ENCODE results near the gene CYP4X1.
"Not testable (repeated sequence)": the region's sequence is repeated elsewhere in the genome, so short reads cannot be mapped to it uniquely, and the experiment has no call there.

Gene CYP4X1

GRCh38 chr1:47023268-47024140 lies at the start of gene CYP4X1:
TSS of gene CYP4X1 (plus strand) at chr1:47023669. CDS start at chr1:47023818, 149 bp downstream.
- DNase-seq (ENCODE audit: low read depth in 2 of 2) = no peak

GRCh38 chr1:46983166-46983829 lies 40.2 kb upstream of the CYP4X1 start:
- DNase-seq (ENCODE audit: low read depth in 2 of 2) = no peak

GRCh38 chr1:46983830-46984586 lies 39.5 kb upstream of the CYP4X1 start:
- no peak for DNase-seq (ENCODE audit: low read depth in 2 of 2)

- not testable (repeated sequence) for DNase-seq (ENCODE audit: low read depth in 2 of 2)
These were observed 32.9 kb upstream of the CYP4X1 start for GRCh38 chr1:46990541-46990940.

GRCh38 chr1:46991083-46991923 lies 32.2 kb upstream of the CYP4X1 start:
- DNase-seq (ENCODE audit: low read depth in 2 of 2) = no peak

GRCh38 chr1:46996659-46997281 lies 26.7 kb upstream of the CYP4X1 start:
- no peak for DNase-seq (ENCODE audit: low read depth in 2 of 2)

- no peak for DNase-seq (ENCODE audit: low read depth in 2 of 2)
These were observed 21.3 kb upstream of the CYP4X1 start for GRCh38 chr1:47002211-47002610.

GRCh38 chr1:47003896-47004403 lies 19.5 kb upstream of the CYP4X1 start:
- no peak for DNase-seq (ENCODE audit: low read depth in 2 of 2)

GRCh38 chr1:47006437-47006836 lies 17.0 kb upstream of the CYP4X1 start:
- DNase-seq (ENCODE audit: low read depth in 2 of 2) = not testable (repeated sequence)

GRCh38 chr1:47013293-47013692 lies 10.2 kb upstream of the CYP4X1 start:
- no peak for DNase-seq (ENCODE audit: low read depth in 2 of 2)

GRCh38 chr1:47021070-47021469 lies 2.4 kb upstream of the CYP4X1 start:
- no peak for DNase-seq (ENCODE audit: low read depth in 2 of 2)

- DNase-seq (ENCODE audit: low read depth in 2 of 2) = no peak
These were observed 802 bp downstream of the CYP4X1 start for GRCh38 chr1:47024141-47024801.

- DNase-seq (ENCODE audit: low read depth in 2 of 2) = no peak
These were observed 6.8 kb downstream of the CYP4X1 start for GRCh38 chr1:47030170-47030805.

GRCh38 chr1:47031059-47031458 lies 7.6 kb downstream of the CYP4X1 start:
- no peak for DNase-seq (ENCODE audit: low read depth in 2 of 2)

GRCh38 chr1:47031585-47031984 lies 8.1 kb downstream of the CYP4X1 start:
- no peak for DNase-seq (ENCODE audit: low read depth in 2 of 2)

GRCh38 chr1:47036764-47037163 lies 13.3 kb downstream of the CYP4X1 start:
- no peak for DNase-seq (ENCODE audit: low read depth in 2 of 2)

GRCh38 chr1:47059376-47059775 lies 35.9 kb downstream of the CYP4X1 start:
- no peak for DNase-seq (ENCODE audit: low read depth in 2 of 2)

- DNase-seq (ENCODE audit: low read depth in 2 of 2) = no peak
These were observed 43.7 kb downstream of the CYP4X1 start, which contains the start of gene CYP4Z1 for GRCh38 chr1:47067097-47067594. TSS of gene CYP4Z1 (plus strand) at chr1:47067231. CDS start at chr1:47067491, 260 bp downstream.

GRCh38 chr1:47069080-47069479 lies 45.6 kb downstream of the CYP4X1 start:
- DNase-seq (ENCODE audit: low read depth in 2 of 2) = not testable (repeated sequence)
